ENCODE data around the gene CRADD. TPM values are rescaled to one million over a fixed set of nuclear protein-coding genes. Genes with fewer than 3 reads are reported as not detected.
"Not testable (repeated sequence)": the region's sequence is repeated elsewhere in the genome, so short reads cannot be mapped to it uniquely, and the experiment has no call there.

The CRADD gene
- total RNA-seq, 1 experiment from 2014 or later, result 14.3 TPM

GRCh38 chr12:93753838-93754429 lies 76.8 kb downstream of the CRADD start:
- Histone ChIP-seq H3K36me3 (no peaks in the 10 kb centered on the region), H3K27me3 (replicated peaks) (no peaks in the 10 kb centered on the region), H3K27ac (no peak overlapping the region), H3K4me1 (replicated peaks) (peaks cover 18% of the 10 kb centered on the region), H3K9me3 (replicated peaks) (peaks cover 5% of the 10 kb centered on the region; the same call in 1 of the 2 replicates), H3K4me3 (no peak overlapping the region)
- DNase-seq (ENCODE audit: low read depth in 1 of 2, low spot score in 2 of 2), result no peak

- not testable (repeated sequence) for DNase-seq (ENCODE audit: low read depth in 1 of 2, low spot score in 2 of 2); H3K4me3 ChIP-seq; H3K9me3 ChIP-seq (replicated peaks); H3K27me3 ChIP-seq (replicated peaks); H3K27ac ChIP-seq; H3K36me3 ChIP-seq
- peaks cover 28% of the 10 kb centered on the region for H3K4me1 ChIP-seq (replicated peaks)
Observed at GRCh38 chr12:93754859-93755258, 77.7 kb downstream of the CRADD start.

- H3K36me3 ChIP-seq, result no peaks in the 10 kb centered on the region
- H3K4me1 ChIP-seq (replicated peaks), result peaks cover 25% of the 10 kb centered on the region
- H3K4me3 ChIP-seq, result no peak overlapping the region
- no peak for DNase-seq (ENCODE audit: low read depth in 1 of 2, low spot score in 2 of 2)
- no peaks in the 10 kb centered on the region for H3K27me3 ChIP-seq (replicated peaks)
- peaks cover 5% of the 10 kb centered on the region; the same call in 1 of the 2 replicates for H3K9me3 ChIP-seq (replicated peaks)
- H3K27ac ChIP-seq, result no peak overlapping the region
Observed at GRCh38 chr12:93756288-93756687, 79.1 kb downstream of the CRADD start.

GRCh38 chr12:93757792-93758694 lies 80.9 kb downstream of the CRADD start:
- Histone ChIP-seq H3K27me3 (replicated peaks) (no peaks in the 10 kb centered on the region), H3K4me3 (no peak overlapping the region), H3K27ac (no peak overlapping the region), H3K9me3 (replicated peaks) (peaks cover 1% of the 10 kb centered on the region; the same call in 1 of the 2 replicates), H3K36me3 (no peaks in the 10 kb centered on the region), H3K4me1 (replicated peaks) (peaks cover 11% of the 10 kb centered on the region)
- DNase-seq (ENCODE audit: low read depth in 1 of 2, low spot score in 2 of 2), result no peak

GRCh38 chr12:93758801-93759373 lies 81.7 kb downstream of the CRADD start:
- Histone ChIP-seq H3K4me1 (replicated peaks) (peaks cover 11% of the 10 kb centered on the region), H3K36me3 (no peaks in the 10 kb centered on the region), H3K27me3 (replicated peaks) (no peaks in the 10 kb centered on the region), H3K4me3 (no peak overlapping the region), H3K9me3 (replicated peaks) (no peaks in the 10 kb centered on the region), H3K27ac (no peak overlapping the region)
- DNase-seq (ENCODE audit: low read depth in 1 of 2, low spot score in 2 of 2), result no peak

GRCh38 chr12:93759512-93760081 lies 82.4 kb downstream of the CRADD start:
- Histone ChIP-seq H3K27ac (no peak overlapping the region), H3K4me3 (no peak overlapping the region), H3K27me3 (replicated peaks) (no peaks in the 10 kb centered on the region), H3K36me3 (no peaks in the 10 kb centered on the region), H3K4me1 (replicated peaks) (peaks cover 11% of the 10 kb centered on the region), H3K9me3 (replicated peaks) (no peaks in the 10 kb centered on the region)
- no peak for DNase-seq (ENCODE audit: low read depth in 1 of 2, low spot score in 2 of 2)

GRCh38 chr12:93760275-93760875 lies 83.2 kb downstream of the CRADD start:
- Histone ChIP-seq H3K27ac (no peak overlapping the region), H3K36me3 (no peaks in the 10 kb centered on the region), H3K4me3 (no peak overlapping the region), H3K4me1 (replicated peaks) (peaks cover 11% of the 10 kb centered on the region), H3K27me3 (replicated peaks) (no peaks in the 10 kb centered on the region), H3K9me3 (replicated peaks) (no peaks in the 10 kb centered on the region)
- DNase-seq (ENCODE audit: low read depth in 1 of 2, low spot score in 2 of 2), result no peak

- no peak for DNase-seq (ENCODE audit: low read depth in 1 of 2, low spot score in 2 of 2)
- no peak overlapping the region for H3K27ac ChIP-seq
- H3K9me3 ChIP-seq (replicated peaks), result no peaks in the 10 kb centered on the region
- H3K27me3 ChIP-seq (replicated peaks), result no peaks in the 10 kb centered on the region
- no peak overlapping the region for H3K4me3 ChIP-seq
- peaks cover 17% of the 10 kb centered on the region for H3K4me1 ChIP-seq (replicated peaks)
- H3K36me3 ChIP-seq, result no peaks in the 10 kb centered on the region
Observed at GRCh38 chr12:93762059-93762719, 85.0 kb downstream of the CRADD start.

GRCh38 chr12:93762912-93763553 lies 85.9 kb downstream of the CRADD start:
- DNase-seq (ENCODE audit: low read depth in 1 of 2, low spot score in 2 of 2), result no peak
- Histone ChIP-seq H3K4me3 (no peak overlapping the region), H3K27ac (no peak overlapping the region), H3K36me3 (no peaks in the 10 kb centered on the region), H3K9me3 (replicated peaks) (no peaks in the 10 kb centered on the region), H3K27me3 (replicated peaks) (no peaks in the 10 kb centered on the region), H3K4me1 (replicated peaks) (peaks cover 20% of the 10 kb centered on the region)

GRCh38 chr12:93763746-93764147 lies 86.6 kb downstream of the CRADD start:
- DNase-seq (ENCODE audit: low read depth in 1 of 2, low spot score in 2 of 2), result no peak
- no peaks in the 10 kb centered on the region for H3K36me3 ChIP-seq
- no peaks in the 10 kb centered on the region for H3K9me3 ChIP-seq (replicated peaks)
- H3K27ac ChIP-seq, result no peak overlapping the region
- H3K4me3 ChIP-seq, result no peak overlapping the region
- no peaks in the 10 kb centered on the region for H3K27me3 ChIP-seq (replicated peaks)
- H3K4me1 ChIP-seq (replicated peaks), result peaks cover 20% of the 10 kb centered on the region

- DNase-seq (ENCODE audit: low read depth in 1 of 2, low spot score in 2 of 2), result no peak
- no peaks in the 10 kb centered on the region for H3K9me3 ChIP-seq (replicated peaks)
- peaks cover 9% of the 10 kb centered on the region for H3K4me1 ChIP-seq (replicated peaks)
- H3K36me3 ChIP-seq, result no peaks in the 10 kb centered on the region
- H3K4me3 ChIP-seq, result no peak overlapping the region
- no peak overlapping the region for H3K27ac ChIP-seq
- H3K27me3 ChIP-seq (replicated peaks), result no peaks in the 10 kb centered on the region
Observed at GRCh38 chr12:93766371-93766770, 89.2 kb downstream of the CRADD start.

GRCh38 chr12:93766796-93767523 lies 89.8 kb downstream of the CRADD start:
- DNase-seq (ENCODE audit: low read depth in 1 of 2, low spot score in 2 of 2), result peak in 1 of 2 experiments; percentile 41
- no peak overlapping the region for H3K4me3 ChIP-seq
- H3K27ac ChIP-seq, result no peak overlapping the region

More at GRCh38 chr12:93766796-93767523, 89.8 kb downstream of the CRADD start:
- peaks cover 9% of the 10 kb centered on the region for H3K4me1 ChIP-seq (replicated peaks)
- H3K27me3 ChIP-seq (replicated peaks), result no peaks in the 10 kb centered on the region
- H3K9me3 ChIP-seq (replicated peaks), result no peaks in the 10 kb centered on the region
- no peaks in the 10 kb centered on the region for H3K36me3 ChIP-seq

Measured in SJSA1 (cell line).